GM19397 (cell line): ENCODE measurements around the gene RABEP1.
"Not testable (repeated sequence)": the region's sequence is repeated elsewhere in the genome, so short reads cannot be mapped to it uniquely, and the experiment has no call there.

Experiments
- ATAC-seq: cut with Tn5 transposase; IDR thresholded peaks from one replicate; pipeline ENCODE4 v1.9.1; 2021; ENCODE audit warnings: mild to moderate bottlenecking, moderate library complexity; ENCODE audit not compliant: unreplicated experiment

Gene RABEP1

GRCh38 chr17:5281814-5282641 lies at the start of gene RABEP1:
RABEP1 (plus strand) TSS chr17:5282284; CDS start chr17:5282487, 203 bp downstream.
- peak; percentile 91 for ATAC-seq

- ATAC-seq, result not testable (repeated sequence)
Observed at GRCh38 chr17:5233492-5233891, 48.6 kb upstream of the RABEP1 start.

GRCh38 chr17:5234645-5235576 lies 47.2 kb upstream of the RABEP1 start, which contains the start of gene SCIMP:
SCIMP (minus strand) TSS chr17:5234860; CDS start chr17:5234755, 105 bp downstream.
- peak; percentile 49 for ATAC-seq

- ATAC-seq, result no peak
Observed at GRCh38 chr17:5236938-5237540, 45.0 kb upstream of the RABEP1 start.

- ATAC-seq, result no peak
Observed at GRCh38 chr17:5237541-5238016, 44.5 kb upstream of the RABEP1 start.

- no peak for ATAC-seq
Observed at GRCh38 chr17:5238333-5238732, 43.8 kb upstream of the RABEP1 start.

GRCh38 chr17:5239769-5240168 lies 42.3 kb upstream of the RABEP1 start:
- not testable (repeated sequence) for ATAC-seq

GRCh38 chr17:5241861-5242671 lies 40.0 kb upstream of the RABEP1 start:
- peak; percentile 45 for ATAC-seq

GRCh38 chr17:5247621-5248020 lies 34.5 kb upstream of the RABEP1 start:
- no peak for ATAC-seq

GRCh38 chr17:5248821-5249479 lies 33.1 kb upstream of the RABEP1 start:
- no peak for ATAC-seq

- ATAC-seq, result no peak
Observed at GRCh38 chr17:5249615-5250014, 32.5 kb upstream of the RABEP1 start.

GRCh38 chr17:5254414-5254813 lies 27.7 kb upstream of the RABEP1 start:
- no peak for ATAC-seq

- ATAC-seq, result no peak
Observed at GRCh38 chr17:5254903-5255521, 27.1 kb upstream of the RABEP1 start.

- ATAC-seq, result no peak
Observed at GRCh38 chr17:5257124-5257523, 25.0 kb upstream of the RABEP1 start.

GRCh38 chr17:5260542-5260941 lies 21.5 kb upstream of the RABEP1 start:
- ATAC-seq, result no peak

- ATAC-seq, result no peak
Observed at GRCh38 chr17:5262416-5262991, 19.6 kb upstream of the RABEP1 start.

- no peak for ATAC-seq
Observed at GRCh38 chr17:5263441-5263840, 18.6 kb upstream of the RABEP1 start.

GRCh38 chr17:5264893-5265292 lies 17.2 kb upstream of the RABEP1 start:
- ATAC-seq, result no peak
